GM21360 (cell line): ENCODE measurements around the gene CTCF.

Source experiments
- ATAC-seq: cut with Tn5 transposase; IDR thresholded peaks from one replicate; pipeline ENCODE4 v1.9.1; 2021; ENCODE audit warnings: mild to moderate bottlenecking, moderate library complexity; ENCODE audit not compliant: unreplicated experiment

Gene CTCF

GRCh38 chr16:67663151-67663876 is 101.0 kb downstream of the CTCF start:
- no peak for ATAC-seq

- no peak for ATAC-seq
These were observed 101.5 kb downstream of the CTCF start for GRCh38 chr16:67663877-67664222.

GRCh38 chr16:67664258-67664657 is 101.9 kb downstream of the CTCF start:
- no peak for ATAC-seq

- no peak for ATAC-seq
These were observed 102.5 kb downstream of the CTCF start for GRCh38 chr16:67664871-67665270.

- ATAC-seq: no peak
These were observed 103.3 kb downstream of the CTCF start for GRCh38 chr16:67665598-67665997.

- ATAC-seq: peak; percentile 8
These were observed 103.8 kb downstream of the CTCF start for GRCh38 chr16:67666032-67666551.

- peak; percentile 41 for ATAC-seq
These were observed 104.5 kb downstream of the CTCF start, which contains the start of the genes C16orf86 and ENKD1 for GRCh38 chr16:67666559-67667452. TSS of gene C16orf86 (plus strand) at chr16:67666814. CDS start at chr16:67666971, 157 bp downstream. TSS of gene ENKD1 (minus strand) at chr16:67666750. CDS start at chr16:67666442, 308 bp downstream.

GRCh38 chr16:67667453-67667816 is 105.1 kb downstream of the CTCF start:
- ATAC-seq: no peak

GRCh38 chr16:67667817-67668494 is 105.6 kb downstream of the CTCF start:
- peak; percentile 58 for ATAC-seq

GRCh38 chr16:67668495-67669157 is 106.3 kb downstream of the CTCF start:
- ATAC-seq: no peak

- no peak for ATAC-seq
These were observed 107.3 kb downstream of the CTCF start for GRCh38 chr16:67669499-67670101.

- ATAC-seq: no peak
These were observed 110.0 kb downstream of the CTCF start for GRCh38 chr16:67672306-67672705.

- no peak for ATAC-seq
These were observed 110.7 kb downstream of the CTCF start for GRCh38 chr16:67672739-67673662.

GRCh38 chr16:67673712-67674580 is 111.6 kb downstream of the CTCF start:
- no peak for ATAC-seq

- ATAC-seq: no peak
These were observed 112.7 kb downstream of the CTCF start for GRCh38 chr16:67674851-67675578.

GRCh38 chr16:67675579-67675935 is 113.2 kb downstream of the CTCF start:
- no peak for ATAC-seq

GRCh38 chr16:67675999-67676398 is 113.7 kb downstream of the CTCF start:
- ATAC-seq: no peak

GRCh38 chr16:67676516-67676915 is 114.2 kb downstream of the CTCF start:
- ATAC-seq: no peak
